ENCODE results near the gene RPA1.

- TF ChIP-seq CTCF (conservative IDR thresholded peaks at IDR 0.05 in 1 of 2, IDR thresholded peaks at IDR 0.05 in 1 of 2; ENCODE audit: low read depth in 1 of 2, low read length in 2 of 2) (no peak), EZH2 (IDR thresholded peaks at IDR 0.05; ENCODE audit: low read length, missing control alignments) (no peak)
Measured at GRCh38 chr17:1888741-1889140, 58.9 kb downstream of the RPA1 start.
